Measurements from ENCODE around the gene SIGLEC9. TPM values are rescaled to one million over a fixed set of nuclear protein-coding genes. Genes with fewer than 3 reads are reported as not detected.

The SIGLEC9 gene
- total RNA-seq, 1 donor from 2014 or later, result 0.85 TPM

DNA sequence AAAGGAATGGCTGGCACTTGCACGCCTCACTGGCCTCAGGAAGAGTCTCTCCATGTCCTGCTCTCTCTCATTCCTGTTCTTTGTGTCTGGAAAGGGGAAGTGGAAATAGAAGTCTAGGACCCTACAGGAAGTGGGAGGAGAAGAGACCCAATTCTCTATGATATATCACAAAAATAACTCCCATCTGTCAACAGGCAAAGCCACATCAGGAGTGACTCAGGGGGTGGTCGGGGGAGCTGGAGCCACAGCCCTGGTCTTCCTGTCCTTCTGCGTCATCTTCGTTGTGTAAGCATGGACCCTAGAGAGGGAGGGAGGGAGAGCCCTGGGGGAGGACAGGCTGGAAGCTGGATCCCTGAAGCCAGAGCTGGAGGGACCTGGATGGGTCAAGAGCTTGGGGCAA is 3.0 kb downstream of the SIGLEC9 start:
- Histone ChIP-seq H3K27ac (no peak overlapping the region), H3K4me3 (peak overlapping the region in 1 of 2 donors; percentile 25), H3K4me1 (no peaks in the 10 kb centered on the region), H3K27me3 (no peaks in the 10 kb centered on the region), H3K9me3 (no peaks in the 10 kb centered on the region), H3K36me3 (no peaks in the 10 kb centered on the region)
- TF ChIP-seq, protein P1, sequence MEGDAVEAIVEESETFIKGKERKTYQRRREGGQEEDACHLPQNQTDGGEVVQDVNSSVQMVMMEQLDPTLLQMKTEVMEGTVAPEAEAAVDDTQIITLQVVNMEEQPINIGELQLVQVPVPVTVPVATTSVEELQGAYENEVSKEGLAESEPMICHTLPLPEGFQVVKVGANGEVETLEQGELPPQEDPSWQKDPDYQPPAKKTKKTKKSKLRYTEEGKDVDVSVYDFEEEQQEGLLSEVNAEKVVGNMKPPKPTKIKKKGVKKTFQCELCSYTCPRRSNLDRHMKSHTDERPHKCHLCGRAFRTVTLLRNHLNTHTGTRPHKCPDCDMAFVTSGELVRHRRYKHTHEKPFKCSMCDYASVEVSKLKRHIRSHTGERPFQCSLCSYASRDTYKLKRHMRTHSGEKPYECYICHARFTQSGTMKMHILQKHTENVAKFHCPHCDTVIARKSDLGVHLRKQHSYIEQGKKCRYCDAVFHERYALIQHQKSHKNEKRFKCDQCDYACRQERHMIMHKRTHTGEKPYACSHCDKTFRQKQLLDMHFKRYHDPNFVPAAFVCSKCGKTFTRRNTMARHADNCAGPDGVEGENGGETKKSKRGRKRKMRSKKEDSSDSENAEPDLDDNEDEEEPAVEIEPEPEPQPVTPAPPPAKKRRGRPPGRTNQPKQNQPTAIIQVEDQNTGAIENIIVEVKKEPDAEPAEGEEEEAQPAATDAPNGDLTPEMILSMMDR (IDR thresholded peaks at IDR 0.05), result no peak
- intact Hi-C loops (cut with DNase I), result no loop called here
- DNase-seq (ENCODE audit: low spot score in 2 of 2), result peak in 1 of 2 donors; percentile 74

DNA sequence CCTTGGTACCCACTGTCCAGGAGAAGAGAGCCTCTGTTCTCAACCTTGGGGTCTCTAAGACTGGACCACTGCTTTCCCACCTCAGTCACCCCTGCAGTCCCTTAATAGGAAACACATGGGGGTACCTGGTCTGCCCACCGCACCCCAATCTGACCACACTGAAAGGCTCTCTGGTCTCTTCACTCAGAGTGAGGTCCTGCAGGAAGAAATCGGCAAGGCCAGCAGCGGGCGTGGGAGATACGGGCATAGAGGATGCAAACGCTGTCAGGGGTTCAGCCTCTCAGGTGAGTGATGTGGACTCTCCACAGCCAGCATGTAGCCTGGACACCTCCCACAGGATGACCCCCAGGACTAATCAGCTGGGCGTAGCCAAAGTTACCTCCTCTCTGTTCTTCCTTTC is 3.5 kb downstream of the SIGLEC9 start:
- Histone ChIP-seq H3K27ac (peak overlapping the region in 1 of 2 donors; percentile 12), H3K4me1 (no peaks in the 10 kb centered on the region), H3K9me3 (no peaks in the 10 kb centered on the region), H3K4me3 (peak overlapping the region in 1 of 2 donors; percentile 25), H3K27me3 (no peaks in the 10 kb centered on the region), H3K36me3 (no peaks in the 10 kb centered on the region)
- DNase-seq (ENCODE audit: low spot score in 2 of 2), result no peak
- TF ChIP-seq, protein P1 (IDR thresholded peaks at IDR 0.05), result no peak
- intact Hi-C loops (cut with DNase I), result no loop called here

DNA sequence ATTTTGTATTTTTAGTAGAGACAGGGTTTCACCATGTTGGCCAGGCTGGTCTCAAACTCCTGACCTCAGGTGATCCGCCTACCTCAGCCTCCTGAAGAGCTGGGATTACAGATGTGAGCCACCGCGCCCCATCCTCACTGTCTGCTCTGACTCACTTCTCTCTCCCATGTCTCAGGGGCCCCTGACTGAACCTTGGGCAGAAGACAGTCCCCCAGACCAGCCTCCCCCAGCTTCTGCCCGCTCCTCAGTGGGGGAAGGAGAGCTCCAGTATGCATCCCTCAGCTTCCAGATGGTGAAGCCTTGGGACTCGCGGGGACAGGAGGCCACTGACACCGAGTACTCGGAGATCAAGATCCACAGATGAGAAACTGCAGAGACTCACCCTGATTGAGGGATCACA is 5.0 kb downstream of the SIGLEC9 start:
- H3K9me3 ChIP-seq, result no peaks in the 10 kb centered on the region
- H3K4me3 ChIP-seq, result no peak overlapping the region
- DNase-seq (ENCODE audit: low spot score in 2 of 2), result no peak
- TF ChIP-seq, protein P1 (IDR thresholded peaks at IDR 0.05), result no peak
- H3K27ac ChIP-seq, result no peak overlapping the region
- no peaks in the 10 kb centered on the region for H3K36me3 ChIP-seq
- no peaks in the 10 kb centered on the region for H3K4me1 ChIP-seq
- no peaks in the 10 kb centered on the region for H3K27me3 ChIP-seq
- intact Hi-C loops (cut with DNase I), result no loop called here

DNA sequence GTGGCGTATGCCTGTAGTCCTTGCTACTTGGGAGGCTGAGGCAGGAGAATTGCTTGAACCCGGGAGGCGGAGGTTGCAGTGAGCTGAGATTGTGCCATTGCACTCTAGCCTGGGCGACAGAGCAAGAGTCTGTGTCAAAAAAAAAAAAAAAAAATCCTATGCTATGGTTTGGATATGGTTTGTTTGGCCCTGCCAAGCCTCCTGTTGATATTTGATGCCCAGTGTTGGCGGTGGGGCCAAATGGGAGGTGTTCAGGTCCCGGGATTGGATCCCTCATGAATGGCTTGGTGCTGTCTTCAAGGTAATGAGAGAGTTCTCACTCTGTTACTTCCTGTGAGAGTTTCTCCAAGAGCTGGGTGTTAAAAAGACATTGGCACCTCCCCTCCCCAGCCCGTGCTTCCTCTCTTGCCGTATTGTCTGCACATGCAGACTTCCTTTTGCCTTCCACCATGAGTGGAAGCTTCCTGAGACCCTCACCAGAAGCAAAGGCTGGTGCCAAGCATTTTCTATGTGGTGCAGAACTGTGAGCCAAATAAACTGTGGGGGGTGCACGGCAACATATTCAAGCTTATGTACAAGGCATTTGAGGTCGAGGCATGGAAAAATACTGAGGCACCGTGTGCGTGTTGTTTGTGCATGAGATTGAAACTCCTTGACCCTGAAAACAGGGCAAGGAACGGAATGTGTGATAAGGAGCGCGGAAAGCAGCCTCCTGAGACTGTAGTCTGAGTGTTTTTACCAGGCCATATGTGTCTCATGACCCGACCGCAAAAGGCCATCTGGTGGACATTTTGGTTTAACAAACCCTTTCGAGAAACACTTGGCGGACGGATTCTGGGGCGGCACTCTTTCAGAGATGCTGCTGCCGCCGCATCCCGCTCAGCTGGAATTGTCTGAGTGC is 7.3 kb downstream of the SIGLEC9 start:
- intact Hi-C loops (cut with DNase I), result no loop called here

DNA sequence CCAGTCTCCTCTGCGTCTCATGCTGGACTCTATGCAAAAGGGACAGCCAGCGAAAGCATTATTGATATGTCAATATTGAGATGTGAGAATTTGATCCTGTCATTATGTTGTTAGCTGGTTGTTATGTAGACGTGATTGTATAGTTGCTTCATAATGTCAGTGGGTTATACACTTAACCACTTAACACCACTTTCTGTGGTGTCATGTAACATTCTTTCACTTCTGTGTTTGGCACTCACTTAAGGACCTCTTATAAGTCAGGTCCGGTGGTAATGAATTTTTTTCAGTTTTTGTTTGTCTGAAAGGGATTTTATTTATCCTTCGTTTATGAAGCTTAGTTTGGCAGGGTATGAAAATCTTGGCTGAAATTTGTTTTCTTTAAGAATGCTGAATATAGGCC is 10.3 kb downstream of the SIGLEC9 start:
- DNase-seq (ENCODE audit: low spot score in 2 of 2), result no peak
- Histone ChIP-seq H3K36me3 (no peaks in the 10 kb centered on the region), H3K27me3 (no peaks in the 10 kb centered on the region), H3K4me1 (no peaks in the 10 kb centered on the region), H3K27ac (no peak overlapping the region), H3K9me3 (no peaks in the 10 kb centered on the region), H3K4me3 (no peak overlapping the region)
- TF ChIP-seq, protein P1 (IDR thresholded peaks at IDR 0.05), result no peak
- intact Hi-C loops (cut with DNase I), result no loop called here

More for the DNA sequence above, 7.3 kb downstream of the SIGLEC9 start:
- DNase-seq (ENCODE audit: low spot score in 2 of 2), result peak in 1 of 2 donors; percentile 62
- Histone ChIP-seq H3K27ac (no peak overlapping the region), H3K4me1 (no peaks in the 10 kb centered on the region), H3K27me3 (no peaks in the 10 kb centered on the region), H3K9me3 (no peaks in the 10 kb centered on the region), H3K36me3 (no peaks in the 10 kb centered on the region), H3K4me3 (no peak overlapping the region)
- TF ChIP-seq, protein P1 (IDR thresholded peaks at IDR 0.05), result peak in 1 of 3 experiments; percentile 4

Measured in ascending aorta (tissue), 2 donors.